ENCODE results near the gene PPP2R2B. TPM values are rescaled to one million over a fixed set of nuclear protein-coding genes. Genes with fewer than 3 reads are reported as not detected.

The PPP2R2B gene
- total RNA-seq, 1 donor from 2014 or later: 0.35 TPM

DNA sequence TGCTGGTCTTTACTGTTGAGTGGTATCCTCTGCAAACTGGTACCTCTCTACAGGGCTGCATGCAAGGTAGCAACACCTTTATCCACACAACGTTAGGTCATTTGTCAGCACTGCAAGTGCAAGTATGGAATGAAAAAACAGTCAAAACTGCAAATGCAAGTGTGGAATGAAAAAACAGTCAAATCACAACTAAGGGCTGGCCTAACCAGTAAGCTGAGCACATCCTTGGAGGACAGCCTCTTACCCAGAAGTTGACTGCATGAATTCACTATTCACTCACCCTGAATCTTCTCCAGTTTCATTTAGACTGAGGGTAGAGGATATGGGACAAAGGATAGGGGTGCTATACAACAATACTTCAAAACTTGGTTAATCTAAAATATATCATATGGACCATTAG lies 158.4 kb downstream of the PPP2R2B start:
- TF ChIP-seq, protein P1, sequence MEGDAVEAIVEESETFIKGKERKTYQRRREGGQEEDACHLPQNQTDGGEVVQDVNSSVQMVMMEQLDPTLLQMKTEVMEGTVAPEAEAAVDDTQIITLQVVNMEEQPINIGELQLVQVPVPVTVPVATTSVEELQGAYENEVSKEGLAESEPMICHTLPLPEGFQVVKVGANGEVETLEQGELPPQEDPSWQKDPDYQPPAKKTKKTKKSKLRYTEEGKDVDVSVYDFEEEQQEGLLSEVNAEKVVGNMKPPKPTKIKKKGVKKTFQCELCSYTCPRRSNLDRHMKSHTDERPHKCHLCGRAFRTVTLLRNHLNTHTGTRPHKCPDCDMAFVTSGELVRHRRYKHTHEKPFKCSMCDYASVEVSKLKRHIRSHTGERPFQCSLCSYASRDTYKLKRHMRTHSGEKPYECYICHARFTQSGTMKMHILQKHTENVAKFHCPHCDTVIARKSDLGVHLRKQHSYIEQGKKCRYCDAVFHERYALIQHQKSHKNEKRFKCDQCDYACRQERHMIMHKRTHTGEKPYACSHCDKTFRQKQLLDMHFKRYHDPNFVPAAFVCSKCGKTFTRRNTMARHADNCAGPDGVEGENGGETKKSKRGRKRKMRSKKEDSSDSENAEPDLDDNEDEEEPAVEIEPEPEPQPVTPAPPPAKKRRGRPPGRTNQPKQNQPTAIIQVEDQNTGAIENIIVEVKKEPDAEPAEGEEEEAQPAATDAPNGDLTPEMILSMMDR (IDR thresholded peaks at IDR 0.05): no peak

DNA sequence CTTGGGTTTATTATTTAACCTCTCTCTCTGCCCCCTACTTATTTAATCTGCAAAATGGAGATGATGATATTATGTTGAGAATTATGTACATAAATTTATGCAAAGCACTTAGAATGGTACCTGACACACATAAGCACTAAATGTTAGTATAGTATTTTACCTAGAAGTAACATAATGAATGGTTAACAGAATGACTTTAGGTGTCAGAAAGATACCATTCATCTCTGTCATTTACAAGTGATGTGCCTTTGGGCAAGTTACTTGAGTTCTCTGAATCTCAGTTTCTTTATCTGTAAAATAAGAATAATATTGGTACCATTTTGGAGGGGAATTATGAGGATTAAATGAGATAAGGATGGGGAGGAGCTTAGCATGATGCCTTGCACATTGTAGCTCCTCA lies 159.4 kb downstream of the PPP2R2B start:
- TF ChIP-seq, protein P1 (IDR thresholded peaks at IDR 0.05): no peak
- Mint-ChIP-seq H3K4me1 (ENCODE audit: low read depth) (peaks cover 5% of the 10 kb centered on the region), H3K27ac (ENCODE audit: unreplicated experiment) (no peak overlapping the region), H3K27me3 (ENCODE audit: low read depth) (peaks cover 3% of the 10 kb centered on the region), H3K36me3 (ENCODE audit: low read depth) (no peaks in the 10 kb centered on the region), H3K9me3 (ENCODE audit: low read depth) (peaks cover 3% of the 10 kb centered on the region), H3K4me3 (ENCODE audit: unreplicated experiment) (no peak overlapping the region)
- DNase-seq (ENCODE audit: low spot score): no peak

More for the DNA sequence above, 158.4 kb downstream of the PPP2R2B start:
- Mint-ChIP-seq H3K27ac (ENCODE audit: unreplicated experiment) (no peak overlapping the region), H3K9me3 (ENCODE audit: low read depth) (peaks cover 3% of the 10 kb centered on the region), H3K4me1 (ENCODE audit: low read depth) (peaks cover 5% of the 10 kb centered on the region), H3K27me3 (ENCODE audit: low read depth) (peaks cover 3% of the 10 kb centered on the region), H3K4me3 (ENCODE audit: unreplicated experiment) (no peak overlapping the region), H3K36me3 (ENCODE audit: low read depth) (no peaks in the 10 kb centered on the region)
- DNase-seq (ENCODE audit: low spot score): no peak

DNA sequence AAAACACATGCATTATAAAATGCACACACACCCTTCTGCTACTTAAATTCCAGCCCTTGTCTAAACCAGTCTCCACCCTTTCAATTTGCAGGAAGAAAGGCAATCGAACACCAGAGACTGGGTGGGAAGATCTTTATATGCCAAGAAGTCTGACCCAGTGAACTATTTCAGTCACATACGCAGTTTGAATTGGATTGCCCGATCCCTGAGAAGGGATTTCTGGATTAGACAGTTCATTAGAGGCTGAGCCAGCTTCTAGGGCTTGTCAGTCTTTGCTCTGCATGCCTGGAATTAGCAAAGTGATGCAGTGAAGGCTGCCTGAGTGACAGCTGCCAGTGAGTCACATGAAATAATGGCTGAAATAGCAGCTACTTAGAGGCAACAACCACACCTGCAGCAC lies 159.9 kb downstream of the PPP2R2B start:
- no peak for DNase-seq (ENCODE audit: low spot score)
- no peak overlapping the region for H3K27ac Mint-ChIP-seq (ENCODE audit: unreplicated experiment)
- TF ChIP-seq, protein P1 (IDR thresholded peaks at IDR 0.05): no peak
- H3K36me3 Mint-ChIP-seq (ENCODE audit: low read depth): no peaks in the 10 kb centered on the region
- H3K9me3 Mint-ChIP-seq (ENCODE audit: low read depth): peaks cover under 1% of the 10 kb centered on the region
- no peak overlapping the region for H3K4me3 Mint-ChIP-seq (ENCODE audit: unreplicated experiment)
- peaks cover 3% of the 10 kb centered on the region for H3K27me3 Mint-ChIP-seq (ENCODE audit: low read depth)
- peaks cover 5% of the 10 kb centered on the region for H3K4me1 Mint-ChIP-seq (ENCODE audit: low read depth)

DNA sequence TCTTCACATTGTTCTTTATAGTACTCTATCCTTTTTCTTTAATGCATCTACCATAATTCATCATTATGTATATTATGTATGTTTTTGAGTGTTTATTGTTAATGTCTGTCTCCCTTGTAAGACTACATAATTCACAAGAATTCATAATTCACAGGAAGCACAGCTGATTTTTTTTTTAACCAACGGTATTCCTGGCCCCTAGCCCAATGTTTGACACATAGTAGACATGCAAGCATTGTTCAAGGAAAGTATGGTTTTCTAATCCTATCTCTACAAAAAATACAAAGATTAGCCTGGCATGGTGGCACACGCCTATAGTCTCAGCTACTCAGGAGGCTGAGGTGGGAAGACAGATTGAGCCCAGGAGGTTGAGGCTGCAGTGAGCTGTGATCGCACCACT lies 160.6 kb downstream of the PPP2R2B start:
- TF ChIP-seq, protein P1 (IDR thresholded peaks at IDR 0.05): no peak
- DNase-seq (ENCODE audit: low spot score): no peak
- Mint-ChIP-seq H3K4me1 (ENCODE audit: low read depth) (peaks cover 5% of the 10 kb centered on the region), H3K36me3 (ENCODE audit: low read depth) (no peaks in the 10 kb centered on the region), H3K27me3 (ENCODE audit: low read depth) (peaks cover 3% of the 10 kb centered on the region), H3K27ac (ENCODE audit: unreplicated experiment) (no peak overlapping the region), H3K4me3 (ENCODE audit: unreplicated experiment) (no peak overlapping the region), H3K9me3 (ENCODE audit: low read depth) (no peaks in the 10 kb centered on the region)

DNA sequence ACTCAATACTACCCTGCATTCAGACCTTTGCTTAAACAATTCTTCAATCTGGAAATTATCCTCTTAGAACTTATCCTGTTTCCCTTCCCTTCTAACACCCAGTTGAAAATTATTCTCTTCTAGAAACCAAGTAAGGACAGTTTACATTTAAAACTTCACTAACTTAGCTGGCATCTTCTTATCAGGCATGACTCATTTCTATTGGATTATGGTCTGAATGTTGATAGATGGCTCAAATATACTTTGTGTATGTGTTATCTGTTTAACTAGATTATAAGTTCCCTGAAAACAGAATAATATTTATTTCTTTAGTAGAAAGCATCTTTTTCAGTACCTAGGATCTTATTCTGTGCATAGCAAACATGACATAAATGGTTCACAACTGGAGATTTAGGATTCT lies 161.9 kb downstream of the PPP2R2B start:
- H3K36me3 Mint-ChIP-seq (ENCODE audit: low read depth): no peaks in the 10 kb centered on the region

More for the DNA sequence above, 161.9 kb downstream of the PPP2R2B start:
- Mint-ChIP-seq H3K4me3 (ENCODE audit: unreplicated experiment) (no peak overlapping the region), H3K27ac (ENCODE audit: unreplicated experiment) (no peak overlapping the region), H3K27me3 (ENCODE audit: low read depth) (peaks cover 3% of the 10 kb centered on the region), H3K9me3 (ENCODE audit: low read depth) (no peaks in the 10 kb centered on the region), H3K4me1 (ENCODE audit: low read depth) (no peaks in the 10 kb centered on the region)
- DNase-seq (ENCODE audit: low spot score): no peak
- TF ChIP-seq, protein P1 (IDR thresholded peaks at IDR 0.05): no peak
